Cardiac fibroblast (primary cell): Measurements from ENCODE around the gene KLHL20.
"Not testable (repeated sequence)": the region's sequence is repeated elsewhere in the genome, so short reads cannot be mapped to it uniquely, and the experiment has no call there.

ENCODE experiments used
- DNase-seq, 2 donors: peaks; one replicate each; pipeline versions ENCODE4 v3.0.0 to v3.0.0-alpha.2; 2010; ENCODE audit warnings: low read depth in 2 of 2
- H3K4me3 ChIP-seq, 2 donors: replicated peaks in 1 of 2; 1 replicate in 1 of 2; 2 replicates in 1 of 2; pipeline ENCODE4 v1.5.1; 2011; ENCODE audit warnings: low read depth in 2 of 2, low read length in 2 of 2, mild to moderate bottlenecking in 2 of 2, moderate library complexity in 1 of 2
- TF ChIP-seq, protein P1 (sequence below): IDR thresholded peaks from one replicate; pipeline ENCODE4 v1.5.1; 2011; ENCODE audit warnings: low read depth, mild to moderate bottlenecking, low read length, inconsistent platforms

Gene KLHL20, protein sequence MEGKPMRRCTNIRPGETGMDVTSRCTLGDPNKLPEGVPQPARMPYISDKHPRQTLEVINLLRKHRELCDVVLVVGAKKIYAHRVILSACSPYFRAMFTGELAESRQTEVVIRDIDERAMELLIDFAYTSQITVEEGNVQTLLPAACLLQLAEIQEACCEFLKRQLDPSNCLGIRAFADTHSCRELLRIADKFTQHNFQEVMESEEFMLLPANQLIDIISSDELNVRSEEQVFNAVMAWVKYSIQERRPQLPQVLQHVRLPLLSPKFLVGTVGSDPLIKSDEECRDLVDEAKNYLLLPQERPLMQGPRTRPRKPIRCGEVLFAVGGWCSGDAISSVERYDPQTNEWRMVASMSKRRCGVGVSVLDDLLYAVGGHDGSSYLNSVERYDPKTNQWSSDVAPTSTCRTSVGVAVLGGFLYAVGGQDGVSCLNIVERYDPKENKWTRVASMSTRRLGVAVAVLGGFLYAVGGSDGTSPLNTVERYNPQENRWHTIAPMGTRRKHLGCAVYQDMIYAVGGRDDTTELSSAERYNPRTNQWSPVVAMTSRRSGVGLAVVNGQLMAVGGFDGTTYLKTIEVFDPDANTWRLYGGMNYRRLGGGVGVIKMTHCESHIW

DNA sequence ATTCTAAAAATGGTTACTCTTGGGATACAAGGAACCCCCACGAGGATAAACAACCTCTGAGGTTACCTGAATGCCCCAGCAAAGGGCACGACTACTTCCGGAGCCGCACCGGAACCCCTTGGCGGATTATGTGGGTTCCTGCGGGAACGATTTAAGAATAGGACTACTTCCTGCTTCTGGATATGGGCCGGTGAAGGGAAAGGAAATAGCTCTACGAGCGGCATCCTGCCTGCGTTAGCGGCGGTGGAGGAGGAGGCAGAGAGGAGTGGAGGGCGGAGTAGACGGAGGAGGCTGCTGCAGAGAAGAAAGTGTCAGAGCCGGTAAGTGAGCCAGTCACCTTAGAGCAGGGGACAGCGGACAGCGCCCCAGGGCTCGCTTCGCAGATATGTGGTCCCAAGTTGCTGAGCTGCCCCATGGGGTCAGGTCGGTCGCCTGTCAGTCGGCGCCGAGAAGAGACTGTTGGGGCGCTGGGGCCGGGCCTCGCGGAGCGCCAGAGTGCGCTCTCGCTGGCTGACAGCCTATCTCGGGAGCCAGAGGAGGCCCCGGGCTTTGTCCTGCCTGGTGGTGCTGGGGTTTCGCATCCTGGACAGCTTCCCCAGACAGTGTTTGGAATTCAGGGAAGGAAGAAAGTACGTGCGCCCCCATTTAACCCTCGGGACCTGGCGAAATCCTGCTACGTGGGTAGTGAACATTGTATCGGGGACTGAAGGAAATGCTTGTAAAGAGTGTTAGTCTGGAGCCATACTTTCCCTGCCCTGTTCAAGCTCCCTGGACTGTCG lies at the start of gene KLHL20:
TSS of gene KLHL20 (plus strand) at position 223 of the 779 bp plus-strand sequence. CDS start 1,063 bp downstream, outside the sequence.
- TF ChIP-seq, protein P1, sequence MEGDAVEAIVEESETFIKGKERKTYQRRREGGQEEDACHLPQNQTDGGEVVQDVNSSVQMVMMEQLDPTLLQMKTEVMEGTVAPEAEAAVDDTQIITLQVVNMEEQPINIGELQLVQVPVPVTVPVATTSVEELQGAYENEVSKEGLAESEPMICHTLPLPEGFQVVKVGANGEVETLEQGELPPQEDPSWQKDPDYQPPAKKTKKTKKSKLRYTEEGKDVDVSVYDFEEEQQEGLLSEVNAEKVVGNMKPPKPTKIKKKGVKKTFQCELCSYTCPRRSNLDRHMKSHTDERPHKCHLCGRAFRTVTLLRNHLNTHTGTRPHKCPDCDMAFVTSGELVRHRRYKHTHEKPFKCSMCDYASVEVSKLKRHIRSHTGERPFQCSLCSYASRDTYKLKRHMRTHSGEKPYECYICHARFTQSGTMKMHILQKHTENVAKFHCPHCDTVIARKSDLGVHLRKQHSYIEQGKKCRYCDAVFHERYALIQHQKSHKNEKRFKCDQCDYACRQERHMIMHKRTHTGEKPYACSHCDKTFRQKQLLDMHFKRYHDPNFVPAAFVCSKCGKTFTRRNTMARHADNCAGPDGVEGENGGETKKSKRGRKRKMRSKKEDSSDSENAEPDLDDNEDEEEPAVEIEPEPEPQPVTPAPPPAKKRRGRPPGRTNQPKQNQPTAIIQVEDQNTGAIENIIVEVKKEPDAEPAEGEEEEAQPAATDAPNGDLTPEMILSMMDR = no peak
- peak; percentile 94 for DNase-seq
- peak within 1 kb of the TSS; percentile 81 to 85 for H3K4me3 ChIP-seq

DNA sequence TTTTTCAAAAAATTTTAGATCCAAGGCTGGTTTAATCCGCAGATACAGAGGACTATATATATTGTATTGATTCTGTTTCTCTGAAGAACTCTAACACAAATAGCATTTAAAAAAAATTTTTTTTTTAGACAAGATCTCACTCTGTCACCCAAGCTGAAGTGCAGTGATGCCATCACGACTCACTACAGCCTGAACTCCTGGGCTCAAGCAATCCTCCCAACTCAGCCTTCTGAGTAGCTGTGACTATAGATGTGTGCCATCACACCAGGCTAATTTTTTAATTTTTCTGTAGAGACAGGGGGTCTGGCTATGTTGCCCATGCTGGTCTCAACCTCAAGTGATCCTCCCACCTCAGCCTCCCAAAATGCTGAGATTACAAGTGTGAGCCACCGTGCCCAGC lies 48.1 kb upstream of the KLHL20 start:
- no peak overlapping the region for H3K4me3 ChIP-seq
- TF ChIP-seq, protein P1 = no peak
- DNase-seq = peak in 1 of 2 donors; percentile 50

DNA sequence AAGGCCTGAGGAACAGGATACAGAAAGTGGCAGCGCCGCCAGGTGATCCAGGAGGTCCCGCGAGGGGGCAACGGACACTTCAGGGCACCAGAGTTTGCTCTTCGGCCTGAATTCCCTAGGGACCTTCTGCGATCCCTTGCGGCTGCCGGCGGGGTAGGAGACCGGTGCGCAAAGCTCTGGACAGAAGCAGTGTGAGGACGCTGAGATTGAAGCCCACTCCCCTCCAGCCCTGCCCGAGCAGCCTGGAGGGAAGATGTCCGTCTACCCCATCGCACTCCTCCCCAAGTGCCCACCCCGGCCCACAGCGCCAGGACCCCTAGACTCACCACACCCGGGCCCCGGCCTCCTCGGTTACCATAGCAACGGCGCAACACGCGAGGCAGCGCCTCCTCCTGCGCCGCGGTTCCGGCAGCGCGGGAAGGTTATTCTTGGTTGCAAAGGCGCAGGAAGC lies 45.3 kb upstream of the KLHL20 start, which contains the start of gene ANKRD45:
TSS of gene ANKRD45 (minus strand) at position 361 of the 451 bp plus-strand sequence. CDS start 10,433 bp downstream, outside the sequence.
- DNase-seq = peak; percentile 48 to 62
- TF ChIP-seq, protein P1 = no peak
- peak within 1 kb of the TSS; percentile 50 to 55 for H3K4me3 ChIP-seq

DNA sequence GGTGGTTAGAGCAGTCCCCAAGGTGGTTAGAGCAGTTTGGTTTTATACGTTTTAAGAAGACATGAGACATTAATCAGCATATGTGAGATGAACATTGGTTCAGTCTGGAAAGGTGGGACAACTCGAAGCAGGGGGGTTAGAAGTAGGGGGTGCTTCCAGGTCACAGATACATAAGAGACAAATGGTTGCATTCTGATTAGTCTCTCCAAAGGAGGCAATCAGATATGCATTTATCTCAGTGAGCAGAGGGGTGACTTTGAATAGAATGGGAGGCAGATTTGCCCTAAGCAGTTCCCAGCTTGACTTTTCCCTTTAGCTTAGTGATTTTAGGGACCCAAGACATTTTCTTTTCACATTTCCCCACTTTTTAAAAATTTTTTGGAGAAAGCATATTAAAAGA lies 40.3 kb upstream of the KLHL20 start:
- DNase-seq, H3K4me3 ChIP-seq: not testable (repeated sequence)

DNA sequence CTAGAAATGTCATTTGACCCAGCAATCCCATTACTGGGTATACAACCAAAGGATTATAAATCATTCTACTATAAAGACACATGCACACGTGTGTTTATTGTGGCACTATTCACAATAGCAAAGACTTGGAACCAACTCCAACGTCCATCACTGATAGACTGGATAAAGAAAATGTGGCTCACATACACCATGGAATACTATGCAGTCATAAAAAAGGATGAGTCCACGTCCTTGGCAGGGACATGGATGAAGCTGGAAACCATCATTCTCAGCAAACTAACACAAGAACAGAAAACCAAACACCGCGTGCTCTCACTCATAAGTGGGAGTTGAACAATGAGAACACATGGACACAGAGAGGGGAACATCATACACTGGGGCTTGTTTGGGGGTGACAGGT lies 34.6 kb upstream of the KLHL20 start:
- DNase-seq, H3K4me3 ChIP-seq: not testable (repeated sequence)

DNA sequence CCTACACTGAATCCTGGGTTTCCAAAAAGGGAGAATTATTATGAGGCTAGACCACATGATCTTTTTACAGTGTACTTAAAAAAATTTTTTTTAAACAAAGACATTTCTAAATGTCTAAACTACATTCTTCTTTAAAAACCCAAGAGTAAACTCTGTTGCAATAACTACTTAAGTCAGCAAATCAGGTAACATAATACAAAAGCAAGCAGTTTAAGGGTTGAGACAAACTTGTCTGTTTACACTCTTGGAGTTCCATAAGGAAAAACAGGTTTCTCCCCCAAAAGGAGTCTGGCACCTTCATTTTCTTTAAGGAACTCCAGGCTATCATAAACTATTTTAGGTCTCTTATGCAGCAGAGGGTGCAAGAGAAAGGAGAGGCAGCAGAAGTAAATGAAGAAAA lies 32.6 kb upstream of the KLHL20 start:
- TF ChIP-seq, protein P1 = no peak
- no peak overlapping the region for H3K4me3 ChIP-seq
- no peak for DNase-seq

DNA sequence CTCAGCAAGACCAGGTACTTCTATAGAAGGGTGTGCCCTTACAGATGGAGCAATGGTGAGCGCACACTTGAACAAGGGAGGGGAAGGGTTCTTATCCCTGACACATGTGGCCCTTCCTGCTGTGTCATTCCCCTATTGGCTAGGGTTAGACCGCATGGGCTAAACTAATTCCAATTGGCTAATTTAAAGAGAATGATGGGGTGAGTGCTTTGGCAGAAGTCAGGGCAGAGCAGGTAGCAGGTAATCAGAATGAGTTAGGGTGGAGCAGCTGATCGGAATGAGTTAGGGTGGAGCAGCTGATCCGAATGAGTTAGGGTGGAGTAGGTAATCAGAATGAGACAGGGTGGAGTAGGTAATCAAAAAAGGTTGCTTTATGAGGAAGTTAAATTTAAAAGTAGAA lies 30.9 kb upstream of the KLHL20 start:
- not testable (repeated sequence) for H3K4me3 ChIP-seq, DNase-seq

DNA sequence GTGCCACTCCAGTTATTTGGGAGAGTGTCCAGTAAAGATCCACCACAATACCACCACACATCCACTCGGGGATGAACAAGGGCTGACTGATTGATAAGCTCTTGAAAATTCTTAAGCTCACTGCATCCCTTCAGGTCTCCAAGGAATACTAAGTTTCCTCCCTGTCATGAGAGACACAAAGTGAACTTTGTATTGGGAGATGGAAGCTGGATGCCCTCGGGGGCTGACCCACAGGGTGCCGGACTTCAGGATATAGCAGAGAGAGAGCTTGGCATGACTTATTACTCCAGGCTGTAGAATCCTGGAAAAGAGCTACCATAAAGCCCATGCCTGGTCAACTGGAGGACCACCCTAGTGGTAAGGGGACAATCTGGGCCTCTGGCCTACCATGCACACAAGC lies 29.7 kb upstream of the KLHL20 start:
- H3K4me3 ChIP-seq, DNase-seq: not testable (repeated sequence)
